SK-N-SH treated with all-trans-retinoic acid at 6 μM for 48 hours (cell line): ENCODE data around the gene AGAP1.

Experiments used
- ATAC-seq: fragments of 200-7000 bp; cut with Tn5 transposase; 3 replicates; pipeline ENCODE4 v1.9.1; 2020; ENCODE audit warnings: mild to moderate bottlenecking, moderate library complexity
- ARNTL ChIP-seq: fragments of 450-650 bp; formaldehyde crosslinking; IDR thresholded peaks from 2 replicates; pipeline ENCODE4 v1.5.0; 2020; ENCODE audit warnings: low read depth, mild to moderate bottlenecking, moderate library complexity, borderline replicate concordance
- BACH2 ChIP-seq: fragments of 250-450 bp; sonication (Bioruptor Pico); IDR thresholded peaks from 2 replicates; pipeline ENCODE4 v1.9.0; 2021; ENCODE audit warnings: mild to moderate bottlenecking, borderline replicate concordance
- ESRRG ChIP-seq: fragments of 250-450 bp; sonication (Bioruptor Pico); IDR thresholded peaks from 2 replicates; pipeline ENCODE4 v1.6.1; 2021; ENCODE audit warnings: mild to moderate bottlenecking
- GLIS3 ChIP-seq: fragments of 250-450 bp; sonication (Bioruptor Pico); IDR thresholded peaks from 2 replicates; pipeline ENCODE4 v1.5.0; 2020; ENCODE audit warnings: mild to moderate bottlenecking, moderate library complexity
- ISL1 ChIP-seq: fragments of 250-450 bp; sonication (Bioruptor Pico); IDR thresholded peaks from 2 replicates; pipeline ENCODE4 v2.1.2; 2022; ENCODE audit warnings: mild to moderate bottlenecking, moderate library complexity
- OSR1 ChIP-seq: fragments of 250-450 bp; sonication (Bioruptor Pico); IDR thresholded peaks from 2 replicates; pipeline ENCODE4 v1.8.0; 2022; ENCODE audit warnings: moderate library complexity, mild to moderate bottlenecking, inconsistent platforms
- PPARA ChIP-seq: fragments of 250-450 bp; sonication (Bioruptor Pico); IDR thresholded peaks from 2 replicates; pipeline ENCODE4 v1.5.0; 2020; ENCODE audit warnings: mild to moderate bottlenecking, borderline replicate concordance
- RARB ChIP-seq: fragments of 250-450 bp; sonication (Bioruptor Pico); IDR thresholded peaks from 2 replicates; pipeline ENCODE4 v1.8.0; 2021; ENCODE audit warnings: mild to moderate bottlenecking, moderate library complexity
- SNAI2 ChIP-seq: fragments of 250-450 bp; sonication (Bioruptor Pico); IDR thresholded peaks from 2 replicates; pipeline ENCODE4 v1.5.0; 2020; ENCODE audit warnings: mild to moderate bottlenecking, moderate library complexity
- TCF4 ChIP-seq: fragments of 250-450 bp; sonication (Bioruptor Pico); IDR thresholded peaks from 2 replicates; pipeline ENCODE4 v1.8.0; 2021; ENCODE audit warnings: mild to moderate bottlenecking, moderate library complexity, borderline replicate concordance
- TOX ChIP-seq: fragments of 250-450 bp; sonication (Bioruptor Pico); IDR thresholded peaks from 2 replicates; pipeline ENCODE4 v1.8.0; 2021; ENCODE audit warnings: mild to moderate bottlenecking, moderate library complexity, borderline replicate concordance
- ZC3H10 ChIP-seq: fragments of 250-450 bp; sonication (Bioruptor Pico); IDR thresholded peaks from 2 replicates; pipeline ENCODE4 v1.5.1; 2021; ENCODE audit warnings: mild to moderate bottlenecking, moderate library complexity
- ZFP3 ChIP-seq: fragments of 250-450 bp; sonication (Bioruptor Pico); IDR thresholded peaks from 2 replicates; pipeline ENCODE4 v1.5.0; 2020; ENCODE audit warnings: mild to moderate bottlenecking, moderate library complexity
- ZNF565 ChIP-seq: fragments of 450-650 bp; formaldehyde crosslinking; conservative IDR thresholded peaks from 2 replicates; pipeline ENCODE4 v1.5.0; 2020; ENCODE audit warnings: low read depth, mild to moderate bottlenecking, moderate library complexity
- ZNF70 ChIP-seq: fragments of 450-650 bp; formaldehyde crosslinking; IDR thresholded peaks from 2 replicates; pipeline ENCODE4 v1.5.0; 2020; ENCODE audit warnings: mild to moderate bottlenecking, moderate library complexity
- ZNF8 ChIP-seq: fragments of 450-650 bp; formaldehyde crosslinking; IDR thresholded peaks from 2 replicates; pipeline ENCODE4 v1.5.0; 2020; ENCODE audit warnings: mild to moderate bottlenecking, moderate library complexity
- TF ChIP-seq, protein P1 (sequence below): fragments of 250-450 bp; sonication (Bioruptor Pico); IDR thresholded peaks from 2 replicates; pipeline ENCODE4 v1.5.1; 2020; ENCODE audit warnings: low read depth, mild to moderate bottlenecking, moderate library complexity
- TF ChIP-seq, protein P2 (sequence below): fragments of 250-450 bp; sonication (Bioruptor Pico); IDR thresholded peaks from 2 replicates; pipeline ENCODE4 v1.5.0; 2020; ENCODE audit warnings: mild to moderate bottlenecking, moderate library complexity
- TF ChIP-seq, protein P3 (sequence below): fragments of 250-450 bp; sonication (Bioruptor Pico); IDR thresholded peaks from 2 replicates; pipeline ENCODE4 v1.8.0; 2020; ENCODE audit warnings: mild to moderate bottlenecking, moderate library complexity, borderline replicate concordance
- TF ChIP-seq, protein P4 (sequence below): fragments of 250-450 bp; sonication (Bioruptor Pico); IDR thresholded peaks from 2 replicates; pipeline ENCODE4 v1.5.1; 2021; ENCODE audit warnings: mild to moderate bottlenecking, moderate library complexity
- TF ChIP-seq, protein P5 (sequence below): fragments of 250-450 bp; sonication (Bioruptor Pico); IDR thresholded peaks from 2 replicates; pipeline ENCODE4 v1.8.0; 2021; ENCODE audit warnings: low read depth, mild to moderate bottlenecking, moderate library complexity, borderline replicate concordance

The AGAP1 gene

DNA sequence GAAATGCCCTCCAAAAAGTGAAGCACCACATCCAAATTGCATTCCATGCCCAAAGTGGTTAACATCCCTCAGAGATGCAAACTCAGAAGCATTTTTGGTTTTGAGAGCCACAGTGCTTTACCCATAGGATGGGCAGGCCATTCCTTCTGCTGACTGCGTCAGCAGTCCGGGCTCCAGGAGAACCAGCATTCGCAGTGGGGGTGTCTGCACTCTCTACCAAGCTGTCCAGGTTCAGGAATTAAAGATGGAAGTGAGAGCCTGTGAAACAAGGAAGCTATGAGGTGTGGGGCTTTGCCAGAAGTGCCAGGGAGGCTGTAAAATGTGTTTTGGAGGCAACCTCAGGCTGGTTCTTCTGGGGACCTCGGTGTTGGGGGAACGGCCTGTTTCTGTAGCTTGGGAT is 205.7 kb downstream of the AGAP1 start:
- no peak for ATAC-seq
- no peak for TF ChIP-seq TCF4 (CRISPR knock-in tag)

DNA sequence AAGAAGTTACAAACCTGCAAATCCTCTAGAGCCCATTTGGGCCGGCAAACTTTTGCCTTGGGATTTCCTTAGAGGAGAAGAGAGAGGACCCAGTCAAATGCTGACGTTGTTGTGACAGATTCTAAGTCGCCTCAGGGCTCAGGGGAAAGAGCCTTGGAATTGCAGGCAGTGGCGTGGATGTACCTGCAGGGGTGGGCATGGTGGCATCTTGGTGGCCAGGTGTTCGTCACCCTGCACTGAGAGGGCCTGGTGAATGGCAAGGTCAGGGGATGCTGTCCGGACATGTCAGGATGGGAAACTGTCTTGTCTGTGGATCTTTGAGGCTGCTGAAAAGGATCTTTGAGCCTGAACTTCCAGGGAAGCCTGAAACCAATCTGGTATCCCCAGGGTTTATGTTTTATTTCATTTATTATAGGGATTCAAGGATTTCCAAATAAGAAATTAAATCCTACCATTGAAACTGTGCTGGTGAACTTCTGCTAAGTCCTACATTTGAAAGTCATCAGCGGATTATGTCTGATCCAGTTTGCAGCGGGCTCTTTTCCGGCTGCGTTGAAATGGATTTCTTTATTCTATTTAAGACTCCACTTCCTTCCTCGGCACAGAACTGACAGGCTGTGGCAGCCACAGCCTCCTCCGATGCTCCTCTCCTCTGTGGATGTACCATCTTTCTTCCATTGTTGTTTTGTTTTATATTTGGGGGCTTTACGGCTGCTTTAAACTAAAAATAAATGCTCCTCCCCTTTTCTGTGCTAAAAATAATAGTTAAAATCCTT is 207.6 kb downstream of the AGAP1 start:
- TF ChIP-seq, protein P1, sequence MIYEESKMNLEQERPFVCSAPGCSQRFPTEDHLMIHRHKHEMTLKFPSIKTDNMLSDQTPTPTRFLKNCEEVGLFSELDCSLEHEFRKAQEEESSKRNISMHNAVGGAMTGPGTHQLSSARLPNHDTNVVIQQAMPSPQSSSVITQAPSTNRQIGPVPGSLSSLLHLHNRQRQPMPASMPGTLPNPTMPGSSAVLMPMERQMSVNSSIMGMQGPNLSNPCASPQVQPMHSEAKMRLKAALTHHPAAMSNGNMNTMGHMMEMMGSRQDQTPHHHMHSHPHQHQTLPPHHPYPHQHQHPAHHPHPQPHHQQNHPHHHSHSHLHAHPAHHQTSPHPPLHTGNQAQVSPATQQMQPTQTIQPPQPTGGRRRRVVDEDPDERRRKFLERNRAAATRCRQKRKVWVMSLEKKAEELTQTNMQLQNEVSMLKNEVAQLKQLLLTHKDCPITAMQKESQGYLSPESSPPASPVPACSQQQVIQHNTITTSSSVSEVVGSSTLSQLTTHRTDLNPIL (CRISPR knock-in tag), result no peak
- TF ChIP-seq ZNF565 (CRISPR knock-in tag) (no peak), ARNTL (no peak), RARB (CRISPR knock-in tag) (no peak), TOX (CRISPR knock-in tag) (no peak), GLIS3 (CRISPR knock-in tag) (no peak), ZNF70 (CRISPR knock-in tag) (no peak)
- TF ChIP-seq, protein P2, sequence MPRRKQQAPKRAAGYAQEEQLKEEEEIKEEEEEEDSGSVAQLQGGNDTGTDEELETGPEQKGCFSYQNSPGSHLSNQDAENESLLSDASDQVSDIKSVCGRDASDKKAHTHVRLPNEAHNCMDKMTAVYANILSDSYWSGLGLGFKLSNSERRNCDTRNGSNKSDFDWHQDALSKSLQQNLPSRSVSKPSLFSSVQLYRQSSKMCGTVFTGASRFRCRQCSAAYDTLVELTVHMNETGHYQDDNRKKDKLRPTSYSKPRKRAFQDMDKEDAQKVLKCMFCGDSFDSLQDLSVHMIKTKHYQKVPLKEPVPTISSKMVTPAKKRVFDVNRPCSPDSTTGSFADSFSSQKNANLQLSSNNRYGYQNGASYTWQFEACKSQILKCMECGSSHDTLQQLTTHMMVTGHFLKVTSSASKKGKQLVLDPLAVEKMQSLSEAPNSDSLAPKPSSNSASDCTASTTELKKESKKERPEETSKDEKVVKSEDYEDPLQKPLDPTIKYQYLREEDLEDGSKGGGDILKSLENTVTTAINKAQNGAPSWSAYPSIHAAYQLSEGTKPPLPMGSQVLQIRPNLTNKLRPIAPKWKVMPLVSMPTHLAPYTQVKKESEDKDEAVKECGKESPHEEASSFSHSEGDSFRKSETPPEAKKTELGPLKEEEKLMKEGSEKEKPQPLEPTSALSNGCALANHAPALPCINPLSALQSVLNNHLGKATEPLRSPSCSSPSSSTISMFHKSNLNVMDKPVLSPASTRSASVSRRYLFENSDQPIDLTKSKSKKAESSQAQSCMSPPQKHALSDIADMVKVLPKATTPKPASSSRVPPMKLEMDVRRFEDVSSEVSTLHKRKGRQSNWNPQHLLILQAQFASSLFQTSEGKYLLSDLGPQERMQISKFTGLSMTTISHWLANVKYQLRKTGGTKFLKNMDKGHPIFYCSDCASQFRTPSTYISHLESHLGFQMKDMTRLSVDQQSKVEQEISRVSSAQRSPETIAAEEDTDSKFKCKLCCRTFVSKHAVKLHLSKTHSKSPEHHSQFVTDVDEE (CRISPR knock-in tag), result no peak
- no peak for ATAC-seq

DNA sequence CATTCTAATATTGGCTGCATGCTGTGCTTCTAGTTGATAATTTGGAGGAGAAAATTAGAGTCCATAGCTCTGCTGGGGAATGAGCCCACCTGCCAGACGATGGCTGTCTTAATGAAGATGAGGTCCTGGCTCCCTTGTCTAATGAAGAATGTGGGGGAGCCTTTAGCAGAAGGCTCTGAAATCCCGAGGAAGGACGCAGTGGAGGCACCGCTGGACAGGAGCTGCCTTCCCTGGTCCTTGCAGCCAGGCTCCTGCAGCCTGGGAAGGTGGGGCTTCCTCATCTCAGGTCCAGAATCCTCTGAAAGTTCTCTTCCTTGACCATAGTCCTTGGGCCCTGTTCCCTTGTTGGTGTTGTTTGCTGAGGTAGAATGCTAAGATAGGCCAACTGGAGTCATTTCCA is 208.3 kb downstream of the AGAP1 start:
- ATAC-seq, result no peak
- TF ChIP-seq TOX (CRISPR knock-in tag) (no peak), TCF4 (CRISPR knock-in tag) (no peak), ARNTL (no peak), ESRRG (CRISPR knock-in tag) (no peak), SNAI2 (no peak), ZNF565 (CRISPR knock-in tag) (no peak), BACH2 (CRISPR knock-in tag) (no peak), ZC3H10 (CRISPR knock-in tag) (no peak), ZNF70 (CRISPR knock-in tag) (no peak)
- TF ChIP-seq, protein P3, sequence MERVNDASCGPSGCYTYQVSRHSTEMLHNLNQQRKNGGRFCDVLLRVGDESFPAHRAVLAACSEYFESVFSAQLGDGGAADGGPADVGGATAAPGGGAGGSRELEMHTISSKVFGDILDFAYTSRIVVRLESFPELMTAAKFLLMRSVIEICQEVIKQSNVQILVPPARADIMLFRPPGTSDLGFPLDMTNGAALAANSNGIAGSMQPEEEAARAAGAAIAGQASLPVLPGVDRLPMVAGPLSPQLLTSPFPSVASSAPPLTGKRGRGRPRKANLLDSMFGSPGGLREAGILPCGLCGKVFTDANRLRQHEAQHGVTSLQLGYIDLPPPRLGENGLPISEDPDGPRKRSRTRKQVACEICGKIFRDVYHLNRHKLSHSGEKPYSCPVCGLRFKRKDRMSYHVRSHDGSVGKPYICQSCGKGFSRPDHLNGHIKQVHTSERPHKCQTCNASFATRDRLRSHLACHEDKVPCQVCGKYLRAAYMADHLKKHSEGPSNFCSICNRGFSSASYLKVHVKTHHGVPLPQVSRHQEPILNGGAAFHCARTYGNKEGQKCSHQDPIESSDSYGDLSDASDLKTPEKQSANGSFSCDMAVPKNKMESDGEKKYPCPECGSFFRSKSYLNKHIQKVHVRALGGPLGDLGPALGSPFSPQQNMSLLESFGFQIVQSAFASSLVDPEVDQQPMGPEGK (CRISPR knock-in tag), result no peak

DNA sequence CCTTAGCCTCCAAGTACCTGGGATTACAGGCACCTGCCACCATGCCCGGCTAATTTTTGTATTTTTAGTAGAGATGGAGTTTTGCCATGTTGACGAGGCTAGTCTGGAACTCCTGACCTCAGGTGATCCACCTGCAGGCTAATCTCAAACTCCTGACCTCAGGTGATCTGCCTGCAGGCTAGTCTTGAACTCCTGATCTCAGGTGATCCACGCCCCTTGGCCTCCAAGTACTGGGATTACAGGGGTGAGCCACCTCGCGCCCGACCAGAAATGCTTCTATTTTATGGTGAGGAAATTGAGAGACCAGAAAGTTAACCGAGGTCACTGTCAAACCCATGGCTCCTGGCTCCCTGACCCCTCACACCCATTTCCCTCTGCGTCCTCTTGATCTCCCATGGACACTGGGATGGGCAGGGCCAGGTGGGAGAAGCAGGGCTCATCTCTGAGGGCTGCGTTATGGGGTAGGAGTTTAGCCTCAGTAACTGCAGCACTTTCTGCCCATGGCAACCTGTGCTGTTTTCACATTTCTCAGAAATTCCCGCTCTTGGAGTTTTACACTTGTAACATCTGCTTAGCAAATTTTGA is 210.0 kb downstream of the AGAP1 start:
- TF ChIP-seq GLIS3 (CRISPR knock-in tag) (no peak), TCF4 (CRISPR knock-in tag) (no peak), ZFP3 (no peak), ZNF565 (CRISPR knock-in tag) (no peak), PPARA (CRISPR knock-in tag) (no peak), OSR1 (CRISPR knock-in tag) (no peak), ZNF8 (no peak), ESRRG (CRISPR knock-in tag) (no peak), RARB (CRISPR knock-in tag) (no peak), ISL1 (no peak), SNAI2 (no peak)
- TF ChIP-seq, protein P4, sequence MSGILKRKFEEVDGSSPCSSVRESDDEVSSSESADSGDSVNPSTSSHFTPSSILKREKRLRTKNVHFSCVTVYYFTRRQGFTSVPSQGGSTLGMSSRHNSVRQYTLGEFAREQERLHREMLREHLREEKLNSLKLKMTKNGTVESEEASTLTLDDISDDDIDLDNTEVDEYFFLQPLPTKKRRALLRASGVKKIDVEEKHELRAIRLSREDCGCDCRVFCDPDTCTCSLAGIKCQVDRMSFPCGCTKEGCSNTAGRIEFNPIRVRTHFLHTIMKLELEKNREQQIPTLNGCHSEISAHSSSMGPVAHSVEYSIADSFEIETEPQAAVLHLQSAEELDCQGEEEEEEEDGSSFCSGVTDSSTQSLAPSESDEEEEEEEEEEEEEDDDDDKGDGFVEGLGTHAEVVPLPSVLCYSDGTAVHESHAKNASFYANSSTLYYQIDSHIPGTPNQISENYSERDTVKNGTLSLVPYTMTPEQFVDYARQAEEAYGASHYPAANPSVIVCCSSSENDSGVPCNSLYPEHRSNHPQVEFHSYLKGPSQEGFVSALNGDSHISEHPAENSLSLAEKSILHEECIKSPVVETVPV (CRISPR knock-in tag), result no peak
- TF ChIP-seq, protein P1 (CRISPR knock-in tag), result no peak
- TF ChIP-seq, protein P3 (CRISPR knock-in tag), result no peak
- TF ChIP-seq, protein P5, sequence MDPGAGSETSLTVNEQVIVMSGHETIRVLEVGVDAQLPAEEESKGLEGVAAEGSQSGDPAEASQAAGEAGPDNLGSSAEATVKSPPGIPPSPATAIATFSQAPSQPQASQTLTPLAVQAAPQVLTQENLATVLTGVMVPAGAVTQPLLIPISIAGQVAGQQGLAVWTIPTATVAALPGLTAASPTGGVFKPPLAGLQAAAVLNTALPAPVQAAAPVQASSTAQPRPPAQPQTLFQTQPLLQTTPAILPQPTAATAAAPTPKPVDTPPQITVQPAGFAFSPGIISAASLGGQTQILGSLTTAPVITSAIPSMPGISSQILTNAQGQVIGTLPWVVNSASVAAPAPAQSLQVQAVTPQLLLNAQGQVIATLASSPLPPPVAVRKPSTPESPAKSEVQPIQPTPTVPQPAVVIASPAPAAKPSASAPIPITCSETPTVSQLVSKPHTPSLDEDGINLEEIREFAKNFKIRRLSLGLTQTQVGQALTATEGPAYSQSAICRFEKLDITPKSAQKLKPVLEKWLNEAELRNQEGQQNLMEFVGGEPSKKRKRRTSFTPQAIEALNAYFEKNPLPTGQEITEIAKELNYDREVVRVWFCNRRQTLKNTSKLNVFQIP (CRISPR knock-in tag), result no peak
- TF ChIP-seq, all 23 proteins: peak for 0
- ATAC-seq, result no peak
